ENCODE data around the gene BUD31.
"Not testable (repeated sequence)": the region's sequence is repeated elsewhere in the genome, so short reads cannot be mapped to it uniquely, and the experiment has no call there.

The BUD31 gene

GRCh38 chr7:99415513-99416127 is 6.9 kb downstream of the BUD31 start:
- peak; percentile 59 for TF ChIP-seq CTCF (IDR thresholded peaks at IDR 0.05; ENCODE audit: low read depth, low read length)
- not testable (repeated sequence) for H3K4me3 ChIP-seq (ENCODE audit: low read depth, low read length)

- no peak overlapping the region for H3K4me3 ChIP-seq (ENCODE audit: low read depth, low read length)
- no peak for TF ChIP-seq CTCF (IDR thresholded peaks at IDR 0.05; ENCODE audit: low read depth, low read length)
Measured at GRCh38 chr7:99418260-99418659, 9.5 kb downstream of the BUD31 start.

- no peak overlapping the region for H3K4me3 ChIP-seq (ENCODE audit: low read depth, low read length)
- TF ChIP-seq CTCF (IDR thresholded peaks at IDR 0.05; ENCODE audit: low read depth, low read length): no peak
Measured at GRCh38 chr7:99419323-99420021, 10.7 kb downstream of the BUD31 start.

GRCh38 chr7:99420213-99420612 is 11.4 kb downstream of the BUD31 start:
- no peak for TF ChIP-seq CTCF (IDR thresholded peaks at IDR 0.05; ENCODE audit: low read depth, low read length)

DNA sequence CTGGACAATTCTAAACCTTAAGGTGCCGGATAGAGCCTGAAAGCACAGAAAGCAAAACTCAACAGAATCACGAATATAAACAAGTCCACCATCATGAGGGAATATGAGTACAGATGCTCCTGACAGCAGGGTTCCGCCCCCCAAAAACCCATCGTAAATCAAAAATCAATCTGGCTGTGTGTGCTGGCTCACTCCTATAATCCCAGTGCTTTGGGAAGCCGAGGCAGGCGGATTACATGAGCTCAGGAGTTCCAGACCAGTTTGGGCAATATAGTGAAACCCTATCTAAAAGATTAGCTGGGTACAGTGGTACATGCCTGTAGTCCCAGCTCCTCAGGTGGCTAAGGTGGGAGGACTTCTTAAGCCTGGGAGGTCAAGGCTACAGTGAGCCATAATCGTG is 12.2 kb downstream of the BUD31 start:
- no peak overlapping the region for H3K4me3 ChIP-seq (ENCODE audit: low read depth, low read length)
- no peak for TF ChIP-seq CTCF (IDR thresholded peaks at IDR 0.05; ENCODE audit: low read depth, low read length)

More at GRCh38 chr7:99420213-99420612, 11.4 kb downstream of the BUD31 start:
- no peak overlapping the region for H3K4me3 ChIP-seq (ENCODE audit: low read depth, low read length)

GRCh38 chr7:99422186-99422585 is 13.4 kb downstream of the BUD31 start:
- TF ChIP-seq CTCF (IDR thresholded peaks at IDR 0.05; ENCODE audit: low read depth, low read length): no peak
- no peak overlapping the region for H3K4me3 ChIP-seq (ENCODE audit: low read depth, low read length)

GRCh38 chr7:99422625-99423024 is 13.9 kb downstream of the BUD31 start:
- H3K4me3 ChIP-seq (ENCODE audit: low read depth, low read length): no peak overlapping the region
- TF ChIP-seq CTCF (IDR thresholded peaks at IDR 0.05; ENCODE audit: low read depth, low read length): no peak

All from WI38 (cell line).